BE2C (cell line): Measurements from ENCODE around the gene TIMM10B.

Experiments used
- DNase-seq: peaks from one replicate; pipeline ENCODE4 v3.0.0-alpha.2; 2020
- H3K27me3 ChIP-seq: fragments of 250-450 bp; sonication (Bioruptor Pico); 2 replicates; pipeline ENCODE4 v1.5.1; 2020; ENCODE audit warnings: mild to moderate bottlenecking
- H3K36me3 ChIP-seq: fragments of 250-450 bp; sonication (Bioruptor Pico); 2 replicates; pipeline ENCODE4 v1.5.1; 2020; ENCODE audit warnings: mild to moderate bottlenecking
- H3K4me1 ChIP-seq: fragments of 250-450 bp; sonication (Bioruptor Pico); 2 replicates; pipeline ENCODE4 v1.5.1; 2020
- H3K4me3 ChIP-seq: 2 replicates; pipeline ENCODE4 v1.5.1; 2011; ENCODE audit warnings: low read depth, low read length
- H3K9me3 ChIP-seq: fragments of 250-450 bp; sonication (Bioruptor Pico); 2 replicates; pipeline ENCODE4 v1.5.1; 2020
- CTCF ChIP-seq: IDR thresholded peaks from 2 replicates; pipeline ENCODE4 v1.5.1; 2012; ENCODE audit warnings: mild to moderate bottlenecking, low read depth, low read length

TIMM10B gene

GRCh38 chr11:6438979-6439571, 42.2 kb upstream of the TIMM10B start:
- Histone ChIP-seq H3K9me3 (no peaks in the 10 kb centered on the region), H3K4me1 (no peaks in the 10 kb centered on the region), H3K27me3 (no peaks in the 10 kb centered on the region), H3K36me3 (no peaks in the 10 kb centered on the region), H3K4me3 (no peak overlapping the region)
- DNase-seq = peak; percentile 53
- peak; percentile 72 for TF ChIP-seq CTCF

- Histone ChIP-seq H3K4me3 (no peak within 1 kb of the TSS), H3K27me3 (no peaks in the 10 kb centered on the region), H3K36me3 (no peaks in the 10 kb centered on the region), H3K9me3 (no peaks in the 10 kb centered on the region), H3K4me1 (no peaks in the 10 kb centered on the region)
- no peak for TF ChIP-seq CTCF
- DNase-seq = no peak
Observed at GRCh38 chr11:6440906-6441358, 40.4 kb upstream of the TIMM10B start, which contains the start of gene HPX. Gene HPX (minus strand): TSS chr11:6440987. CDS start chr11:6440963, 24 bp downstream.

GRCh38 chr11:6442441-6442840, 38.9 kb upstream of the TIMM10B start:
- H3K36me3 ChIP-seq = no peaks in the 10 kb centered on the region
- no peaks in the 10 kb centered on the region for H3K9me3 ChIP-seq
- no peaks in the 10 kb centered on the region for H3K4me1 ChIP-seq
- no peak overlapping the region for H3K4me3 ChIP-seq
- H3K27me3 ChIP-seq = no peaks in the 10 kb centered on the region
- no peak for DNase-seq
- no peak for TF ChIP-seq CTCF

GRCh38 chr11:6443269-6444003, 37.9 kb upstream of the TIMM10B start:
- Histone ChIP-seq H3K36me3 (no peaks in the 10 kb centered on the region), H3K9me3 (no peaks in the 10 kb centered on the region), H3K4me3 (no peak overlapping the region), H3K4me1 (no peaks in the 10 kb centered on the region), H3K27me3 (no peaks in the 10 kb centered on the region)
- TF ChIP-seq CTCF = peak; percentile 62
- DNase-seq = peak; percentile 38

DNA sequence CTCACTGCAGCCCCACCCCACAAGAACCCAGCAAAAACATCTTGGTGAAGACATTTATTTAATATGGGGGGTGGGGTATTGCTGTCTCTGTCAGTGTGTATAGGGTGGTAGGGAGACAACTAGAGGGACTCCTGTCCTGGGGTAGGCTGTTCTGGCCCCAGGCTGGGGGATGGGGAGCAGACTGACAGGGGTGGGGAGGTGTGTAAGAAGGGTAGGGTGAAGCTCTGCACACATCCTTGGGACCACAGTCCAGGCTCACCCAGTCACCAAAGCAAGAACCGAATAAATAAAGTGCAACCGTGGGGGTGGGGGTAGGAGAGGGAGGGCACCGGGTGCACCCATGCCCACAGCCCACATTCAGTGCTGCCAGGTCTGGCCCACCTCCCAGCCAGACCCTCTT, 32.7 kb upstream of the TIMM10B start:
- H3K27me3 ChIP-seq = no peaks in the 10 kb centered on the region
- no peaks in the 10 kb centered on the region for H3K4me1 ChIP-seq
- no peaks in the 10 kb centered on the region for H3K36me3 ChIP-seq
- H3K9me3 ChIP-seq = no peaks in the 10 kb centered on the region
- no peak for DNase-seq
- TF ChIP-seq CTCF = no peak
- no peak overlapping the region for H3K4me3 ChIP-seq

DNA sequence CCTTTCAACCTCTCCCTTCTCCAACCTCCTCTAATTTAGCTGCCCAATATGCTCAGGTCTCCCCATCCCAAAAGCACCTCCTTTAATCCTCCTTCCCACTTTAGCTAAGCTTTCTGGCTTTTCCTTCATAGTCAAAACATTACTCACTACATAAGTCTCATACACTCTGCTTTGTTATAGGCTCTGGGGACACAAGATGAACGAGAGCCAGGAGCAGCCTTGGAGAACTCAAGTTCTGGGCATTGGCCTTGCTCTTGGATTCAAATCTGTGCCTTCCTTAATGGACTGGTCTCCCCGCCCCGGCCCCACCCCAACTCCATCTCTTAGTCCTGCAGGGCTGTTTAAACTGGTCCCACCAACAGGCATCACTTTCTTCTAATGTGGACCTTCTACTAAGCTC, 29.1 kb upstream of the TIMM10B start:
- H3K4me1 ChIP-seq = no peaks in the 10 kb centered on the region
- no peaks in the 10 kb centered on the region for H3K27me3 ChIP-seq
- no peaks in the 10 kb centered on the region for H3K9me3 ChIP-seq
- no peak overlapping the region for H3K4me3 ChIP-seq
- no peak for DNase-seq
- TF ChIP-seq CTCF = no peak
- no peaks in the 10 kb centered on the region for H3K36me3 ChIP-seq
